T-helper 1 cell treated with Interleukin-12 subunit alpha and Interleukin-12 subunit beta and Interleukin-4 antibody, amounts not matched to agents 30 ng/mL and 1 ng/mL, for 36 hours (primary cell): Measurements from ENCODE around the gene KIAA1671. TPM values are rescaled to one million over a fixed set of nuclear protein-coding genes. Genes with fewer than 3 reads are reported as not detected.

Experiments
- intact Hi-C: fragments of 100-400 bp; cut with micrococcal nuclease; formaldehyde crosslinking; loops from one replicate; pipeline ENCODE4 v1.15.1; 2024
- total RNA-seq: library from RNA; stranded (reverse); gene quantifications from 2 replicates; pipeline ENCODE4 v1.2.3, GENCODE V29; 2022

KIAA1671 gene
- total RNA-seq, 1 donor from 2014 or later = 22.9 TPM

- intact Hi-C loops = no loop called here
Observed at GRCh38 chr22:25105817-25106650, 153.5 kb downstream of the KIAA1671 start.

- intact Hi-C loops = no loop called here
Observed at GRCh38 chr22:25109878-25110595, 157.5 kb downstream of the KIAA1671 start.

GRCh38 chr22:25110596-25110845 is 158.0 kb downstream of the KIAA1671 start:
- intact Hi-C loops = no loop called here

- intact Hi-C loops = loop anchor here (1.0 kb wide), 2 partner anchors 30 to 54 kb away; no protein-coding TSS in a partner anchor
Observed at GRCh38 chr22:25110846-25111578, 158.5 kb downstream of the KIAA1671 start.

- intact Hi-C loops = loop anchor here (1.0 kb wide), 2 partner anchors 31 to 55 kb away; no protein-coding TSS in a partner anchor
Observed at GRCh38 chr22:25111579-25112517, 159.3 kb downstream of the KIAA1671 start.

GRCh38 chr22:25112538-25113253 is 160.2 kb downstream of the KIAA1671 start:
- intact Hi-C loops = no loop called here

- intact Hi-C loops = no loop called here
Observed at GRCh38 chr22:25113316-25113721, 160.8 kb downstream of the KIAA1671 start.

GRCh38 chr22:25114369-25115362 is 162.2 kb downstream of the KIAA1671 start:
- intact Hi-C loops = no loop called here

- intact Hi-C loops = no loop called here
Observed at GRCh38 chr22:25119609-25120008, 167.1 kb downstream of the KIAA1671 start.

GRCh38 chr22:25120093-25120561 is 167.6 kb downstream of the KIAA1671 start:
- intact Hi-C loops = no loop called here

- intact Hi-C loops = no loop called here
Observed at GRCh38 chr22:25120761-25121212, 168.3 kb downstream of the KIAA1671 start.

GRCh38 chr22:25122136-25122764 is 169.7 kb downstream of the KIAA1671 start:
- intact Hi-C loops = no loop called here

- intact Hi-C loops = no loop called here
Observed at GRCh38 chr22:25123677-25124076, 171.2 kb downstream of the KIAA1671 start.

GRCh38 chr22:25125693-25126357 is 173.3 kb downstream of the KIAA1671 start:
- intact Hi-C loops = no loop called here

GRCh38 chr22:25126510-25126909 is 174.0 kb downstream of the KIAA1671 start:
- intact Hi-C loops = no loop called here

- intact Hi-C loops = no loop called here
Observed at GRCh38 chr22:25127318-25127717, 174.8 kb downstream of the KIAA1671 start.

- intact Hi-C loops = no loop called here
Observed at GRCh38 chr22:25130462-25130861, 177.9 kb downstream of the KIAA1671 start.
